ENCODE data around the gene ZNF385C.

DNA sequence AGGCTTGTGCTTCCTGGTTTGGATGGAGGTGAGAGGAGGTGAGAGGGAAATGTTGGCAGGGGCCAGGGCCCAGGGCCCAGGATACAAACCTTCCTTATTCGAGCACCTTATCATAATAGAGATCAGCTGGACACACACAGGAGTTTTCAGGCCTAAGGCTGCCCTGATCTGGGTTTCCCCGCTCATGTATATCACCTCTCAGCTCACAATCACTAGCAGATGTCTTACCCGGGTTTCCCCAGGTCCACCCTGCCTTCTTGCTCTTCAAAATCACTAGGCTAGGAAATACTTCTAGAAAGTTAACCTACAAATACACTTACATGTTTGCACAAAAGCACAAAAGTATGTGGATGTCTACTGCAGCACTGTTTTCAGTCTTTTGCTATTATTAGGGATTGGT lies 28.6 kb upstream of the ZNF385C start:
- TF ChIP-seq CTCF (IDR thresholded peaks at IDR 0.05) (no peak), POLR2A (IDR thresholded peaks at IDR 0.05) (no peak)
